Measurements from ENCODE around the gene FLNA.
"Not testable (repeated sequence)": the region's sequence is repeated elsewhere in the genome, so short reads cannot be mapped to it uniquely, and the experiment has no call there.

The FLNA gene, protein sequence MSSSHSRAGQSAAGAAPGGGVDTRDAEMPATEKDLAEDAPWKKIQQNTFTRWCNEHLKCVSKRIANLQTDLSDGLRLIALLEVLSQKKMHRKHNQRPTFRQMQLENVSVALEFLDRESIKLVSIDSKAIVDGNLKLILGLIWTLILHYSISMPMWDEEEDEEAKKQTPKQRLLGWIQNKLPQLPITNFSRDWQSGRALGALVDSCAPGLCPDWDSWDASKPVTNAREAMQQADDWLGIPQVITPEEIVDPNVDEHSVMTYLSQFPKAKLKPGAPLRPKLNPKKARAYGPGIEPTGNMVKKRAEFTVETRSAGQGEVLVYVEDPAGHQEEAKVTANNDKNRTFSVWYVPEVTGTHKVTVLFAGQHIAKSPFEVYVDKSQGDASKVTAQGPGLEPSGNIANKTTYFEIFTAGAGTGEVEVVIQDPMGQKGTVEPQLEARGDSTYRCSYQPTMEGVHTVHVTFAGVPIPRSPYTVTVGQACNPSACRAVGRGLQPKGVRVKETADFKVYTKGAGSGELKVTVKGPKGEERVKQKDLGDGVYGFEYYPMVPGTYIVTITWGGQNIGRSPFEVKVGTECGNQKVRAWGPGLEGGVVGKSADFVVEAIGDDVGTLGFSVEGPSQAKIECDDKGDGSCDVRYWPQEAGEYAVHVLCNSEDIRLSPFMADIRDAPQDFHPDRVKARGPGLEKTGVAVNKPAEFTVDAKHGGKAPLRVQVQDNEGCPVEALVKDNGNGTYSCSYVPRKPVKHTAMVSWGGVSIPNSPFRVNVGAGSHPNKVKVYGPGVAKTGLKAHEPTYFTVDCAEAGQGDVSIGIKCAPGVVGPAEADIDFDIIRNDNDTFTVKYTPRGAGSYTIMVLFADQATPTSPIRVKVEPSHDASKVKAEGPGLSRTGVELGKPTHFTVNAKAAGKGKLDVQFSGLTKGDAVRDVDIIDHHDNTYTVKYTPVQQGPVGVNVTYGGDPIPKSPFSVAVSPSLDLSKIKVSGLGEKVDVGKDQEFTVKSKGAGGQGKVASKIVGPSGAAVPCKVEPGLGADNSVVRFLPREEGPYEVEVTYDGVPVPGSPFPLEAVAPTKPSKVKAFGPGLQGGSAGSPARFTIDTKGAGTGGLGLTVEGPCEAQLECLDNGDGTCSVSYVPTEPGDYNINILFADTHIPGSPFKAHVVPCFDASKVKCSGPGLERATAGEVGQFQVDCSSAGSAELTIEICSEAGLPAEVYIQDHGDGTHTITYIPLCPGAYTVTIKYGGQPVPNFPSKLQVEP (N-terminal part only)

DNA sequence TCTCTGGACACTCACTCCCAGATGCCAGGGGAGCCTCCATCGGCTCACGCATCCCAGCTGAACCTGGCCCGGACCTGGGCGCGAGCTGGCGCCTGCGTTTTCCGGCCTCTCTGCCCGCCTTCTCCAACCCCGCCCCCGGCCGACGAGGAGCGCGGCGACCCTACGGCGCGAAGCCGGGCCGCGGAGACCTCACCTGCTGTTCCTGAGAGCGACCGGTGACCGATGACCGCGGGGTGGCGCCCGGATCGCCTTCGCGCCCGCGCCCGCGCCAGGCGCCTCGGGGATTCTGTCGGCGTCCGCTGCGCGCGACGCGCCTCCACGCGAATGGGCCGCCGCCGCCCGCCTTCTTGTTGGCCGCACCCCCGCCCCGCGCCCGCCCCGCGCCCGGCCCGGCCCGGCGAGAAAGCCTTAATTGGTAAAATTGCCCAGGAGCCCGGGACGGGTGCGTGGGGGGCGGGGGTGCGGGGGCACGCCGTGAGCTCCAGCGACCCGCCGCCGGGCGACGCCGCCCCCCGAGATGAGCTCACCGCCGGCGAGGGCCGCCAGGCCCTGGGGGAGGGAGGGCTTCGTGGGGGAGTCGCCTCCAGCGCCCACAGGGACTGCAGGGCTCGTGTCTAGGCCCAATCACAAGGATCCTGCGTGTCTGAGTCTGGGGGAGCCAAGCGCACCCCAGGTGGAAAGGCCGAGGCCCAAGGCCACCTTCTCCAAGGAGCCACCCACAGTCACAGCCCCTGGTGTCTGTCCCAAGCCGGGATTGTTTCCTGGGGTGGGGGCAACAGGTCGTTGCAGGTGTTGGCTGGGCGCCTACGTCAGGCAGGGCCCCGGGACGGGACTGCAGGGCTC, at the start of gene FLNA:
Gene FLNA, minus strand, starts transcription at position 322 of the 843 bp plus-strand sequence. CDS start 3,389 bp downstream, outside the sequence.
- peak; percentile 31 for DNase-seq (ENCODE audit: low spot score)

DNA sequence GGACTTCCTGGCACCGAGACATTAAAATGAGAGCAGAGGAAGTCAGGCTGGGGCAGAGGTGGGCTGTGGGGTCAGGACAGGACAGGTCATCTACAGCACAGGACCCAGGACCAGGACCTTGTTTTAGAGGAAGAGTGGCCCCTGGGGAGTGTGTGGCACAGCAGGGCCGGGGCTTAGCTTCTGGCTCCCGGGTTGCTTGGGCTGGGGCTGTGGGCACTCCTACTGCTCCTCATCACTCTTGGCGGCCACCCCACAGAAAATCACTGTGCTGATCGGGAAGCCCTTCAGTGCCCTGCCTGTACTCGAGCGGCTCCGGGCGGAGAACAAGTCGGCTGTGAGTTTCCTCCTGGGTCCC, 45.9 kb upstream of the FLNA start:
- no peak for DNase-seq (ENCODE audit: low spot score)

DNA sequence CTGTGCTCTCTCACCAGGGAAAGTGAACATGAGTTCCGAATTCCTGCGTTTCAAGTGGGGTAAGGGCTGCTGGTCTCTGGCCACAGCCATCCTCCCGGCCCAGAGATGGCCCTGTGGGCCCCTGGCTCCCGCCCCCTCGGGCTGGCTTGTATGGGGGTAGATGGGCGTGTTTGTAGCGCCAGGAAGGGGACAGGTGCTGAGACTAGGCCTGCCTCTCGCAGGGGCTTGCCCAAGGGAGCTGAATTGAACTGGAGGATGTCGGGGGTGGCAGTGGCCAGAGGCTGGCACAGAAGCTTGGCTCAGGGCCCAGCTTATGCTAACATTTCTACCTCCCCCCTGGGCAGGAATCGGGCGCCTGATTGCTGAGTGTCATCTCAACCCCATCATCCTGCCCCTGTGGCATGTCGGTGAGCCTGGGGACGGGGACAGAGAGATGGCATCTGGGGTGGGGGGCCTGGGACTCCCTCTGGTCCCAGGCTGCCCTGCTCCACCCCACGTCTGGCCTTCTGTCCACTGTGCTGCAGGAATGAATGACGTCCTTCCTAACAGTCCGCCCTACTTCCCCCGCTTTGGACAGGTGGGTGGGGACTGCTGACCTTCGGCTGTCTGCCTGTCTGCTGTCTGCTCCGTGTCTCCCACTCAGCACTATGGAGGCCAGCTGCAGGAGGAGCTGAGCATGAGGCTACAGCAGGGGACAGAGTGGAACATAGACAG, 45.4 kb upstream of the FLNA start:
- no peak for DNase-seq (ENCODE audit: low spot score)

DNA sequence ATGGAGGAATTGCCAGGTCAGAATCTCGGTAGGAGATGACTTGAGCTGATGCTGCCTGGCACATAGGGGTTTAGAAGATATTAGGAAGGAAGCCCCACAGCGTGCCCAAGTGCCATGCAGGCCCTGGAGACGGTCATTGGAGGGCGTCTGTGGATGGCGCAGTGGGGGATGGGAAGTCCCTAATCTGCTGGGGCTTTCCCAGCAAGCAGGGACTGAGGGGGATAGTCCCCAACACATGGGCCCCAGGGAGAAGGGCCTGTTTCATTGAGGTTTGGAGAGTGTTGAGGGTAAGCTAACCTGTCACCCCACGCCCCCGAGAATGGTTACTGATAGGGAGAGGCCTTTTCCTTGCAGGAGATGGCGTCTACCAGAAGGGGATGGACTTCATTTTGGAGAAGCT, 44.8 kb upstream of the FLNA start:
- no peak for DNase-seq (ENCODE audit: low spot score)

DNA sequence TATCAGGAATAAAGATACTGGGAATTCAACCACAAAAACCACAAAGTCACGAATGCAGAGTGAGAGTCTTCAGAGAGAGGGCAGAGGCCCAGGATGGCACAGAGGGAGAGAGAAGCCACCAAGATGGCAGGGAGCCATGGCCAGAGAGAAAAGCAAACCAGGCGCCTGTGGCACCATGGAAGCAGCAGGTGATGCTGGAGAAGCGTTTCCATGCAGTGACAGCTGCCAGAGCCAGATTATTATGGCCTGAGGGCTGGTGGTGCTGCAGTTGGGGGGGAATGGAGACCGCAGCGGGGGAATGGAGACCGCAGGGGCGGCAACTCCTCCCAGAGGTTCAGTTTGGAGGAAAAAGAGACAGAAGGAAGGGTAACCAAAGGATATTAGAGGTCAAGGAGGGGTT, 42.7 kb upstream of the FLNA start:
- no peak for DNase-seq (ENCODE audit: low spot score)

DNA sequence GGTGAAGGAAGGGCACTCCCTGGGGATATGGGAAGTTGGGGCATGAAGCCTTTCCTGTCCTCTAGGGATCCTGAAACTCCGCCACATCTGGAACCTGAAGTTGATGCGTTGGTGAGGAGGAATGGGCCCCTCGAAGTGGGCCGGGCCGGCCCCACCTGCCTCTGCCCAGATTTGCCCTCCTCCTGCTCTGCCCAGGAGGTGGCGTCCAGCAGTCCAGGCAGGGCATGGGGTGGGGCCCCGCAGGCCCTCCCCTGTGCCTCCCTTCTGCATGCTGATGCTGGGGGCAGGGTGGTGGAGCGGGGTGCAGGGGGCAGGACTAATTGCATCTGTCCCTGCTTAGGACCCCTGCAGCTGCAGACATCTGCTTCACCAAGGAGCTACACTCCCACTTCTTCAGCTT, 38.7 kb upstream of the FLNA start:
- DNase-seq (ENCODE audit: low spot score), result no peak

DNA sequence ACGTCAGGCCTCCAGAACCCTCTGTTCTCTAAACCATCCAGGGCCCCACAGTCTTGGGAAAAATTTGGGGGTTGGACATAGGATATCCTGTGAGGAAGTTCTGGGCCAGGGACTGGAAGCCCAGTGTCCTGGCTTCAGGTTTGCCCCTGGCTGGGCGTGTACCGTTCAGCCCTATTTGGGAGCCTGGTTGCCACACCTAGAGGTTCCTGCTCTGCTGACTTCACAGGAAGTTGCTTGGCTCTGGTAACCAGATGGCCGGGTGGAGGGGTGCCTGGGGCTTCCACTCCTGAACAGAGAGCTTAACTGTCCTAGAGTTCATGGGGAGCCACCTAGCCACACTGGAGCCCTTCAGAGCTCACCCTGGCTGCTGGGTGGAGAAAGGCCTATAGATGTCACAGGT, 38.0 kb upstream of the FLNA start:
- DNase-seq (ENCODE audit: low spot score), result peak; percentile 43

DNA sequence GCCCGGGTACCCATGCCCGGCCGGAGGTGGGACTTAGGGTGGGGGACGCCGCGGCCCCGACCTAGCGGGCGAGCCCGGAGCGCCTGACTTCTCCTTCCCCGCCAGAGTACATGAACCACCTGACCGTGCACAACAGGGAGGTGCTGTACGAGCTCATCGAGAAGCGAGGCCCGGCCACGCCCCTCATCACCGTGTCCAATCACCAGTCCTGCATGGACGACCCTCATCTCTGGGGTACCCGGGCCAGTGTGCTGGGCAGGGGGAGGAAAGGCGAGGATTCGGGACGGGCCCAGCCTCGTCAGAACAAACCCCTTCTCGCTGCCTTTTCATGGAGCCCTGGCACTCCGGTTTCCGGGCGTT, 37.5 kb upstream of the FLNA start:
- DNase-seq (ENCODE audit: low spot score), result peak; percentile 61

DNA sequence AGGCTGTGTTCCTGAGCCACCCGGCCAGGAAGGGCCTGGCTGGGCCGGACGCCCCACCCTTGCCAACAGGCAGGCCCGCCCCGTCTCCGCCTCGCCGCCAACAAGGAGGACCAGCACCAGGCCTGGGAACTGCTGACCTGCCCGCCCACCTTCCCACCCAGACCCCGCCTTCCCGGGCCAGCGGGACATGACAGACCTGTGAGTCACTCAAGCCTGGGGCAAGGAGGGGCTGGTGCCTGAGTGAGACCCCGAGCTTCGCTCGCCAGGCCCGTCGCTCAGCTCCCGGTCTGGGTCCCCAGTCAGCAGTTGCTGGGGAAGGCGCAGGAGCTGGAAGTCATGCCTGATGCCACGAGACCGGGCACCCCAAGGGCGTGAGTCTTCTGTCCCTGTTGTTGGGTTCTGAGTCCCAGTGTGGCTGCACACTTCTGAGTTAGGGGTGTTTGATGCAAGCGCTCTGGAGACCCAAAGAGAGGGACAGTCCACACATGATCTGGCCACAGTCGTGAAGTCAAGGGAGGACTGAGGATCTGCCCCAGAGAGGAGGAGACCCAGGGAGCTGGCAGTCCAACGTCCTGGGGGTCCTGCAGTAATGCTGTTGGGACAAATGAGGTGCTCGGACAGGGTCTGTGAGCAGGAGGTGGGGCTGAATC, 34.9 kb upstream of the FLNA start, which contains the start of gene DNASE1L1:
Gene DNASE1L1, minus strand, starts transcription at position 33 of the 650 bp plus-strand sequence. CDS start 3,686 bp downstream, outside the sequence.
- DNase-seq (ENCODE audit: low spot score), result no peak

DNA sequence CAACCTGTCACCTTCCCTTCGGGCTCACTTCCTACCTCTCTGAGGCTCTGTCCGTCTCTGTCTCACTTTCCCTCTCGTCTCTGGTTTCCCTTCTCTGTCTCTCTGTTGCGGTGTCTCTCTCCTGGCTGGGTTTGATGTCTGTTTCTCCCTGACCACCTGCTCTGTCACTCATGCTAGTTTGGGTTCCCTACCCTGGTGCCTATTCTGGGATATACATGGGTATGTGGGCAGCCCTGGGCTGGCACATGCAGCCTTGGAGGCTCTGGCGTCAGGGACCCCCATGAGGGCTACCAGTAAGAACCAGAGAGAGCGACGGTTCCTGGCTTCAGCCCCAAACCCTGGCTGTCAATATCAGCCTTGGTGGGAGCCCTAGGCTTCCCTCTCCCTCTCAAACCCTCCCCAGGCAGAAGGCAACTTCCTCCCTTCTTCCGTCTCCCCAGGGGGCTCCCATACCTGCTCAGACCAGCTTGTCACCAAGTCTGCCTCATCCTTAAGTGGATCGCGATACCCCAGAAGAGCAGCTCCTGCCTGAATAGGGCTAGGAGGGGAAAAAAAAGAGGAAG, 34.3 kb upstream of the FLNA start:
- no peak for DNase-seq (ENCODE audit: low spot score)

DNA sequence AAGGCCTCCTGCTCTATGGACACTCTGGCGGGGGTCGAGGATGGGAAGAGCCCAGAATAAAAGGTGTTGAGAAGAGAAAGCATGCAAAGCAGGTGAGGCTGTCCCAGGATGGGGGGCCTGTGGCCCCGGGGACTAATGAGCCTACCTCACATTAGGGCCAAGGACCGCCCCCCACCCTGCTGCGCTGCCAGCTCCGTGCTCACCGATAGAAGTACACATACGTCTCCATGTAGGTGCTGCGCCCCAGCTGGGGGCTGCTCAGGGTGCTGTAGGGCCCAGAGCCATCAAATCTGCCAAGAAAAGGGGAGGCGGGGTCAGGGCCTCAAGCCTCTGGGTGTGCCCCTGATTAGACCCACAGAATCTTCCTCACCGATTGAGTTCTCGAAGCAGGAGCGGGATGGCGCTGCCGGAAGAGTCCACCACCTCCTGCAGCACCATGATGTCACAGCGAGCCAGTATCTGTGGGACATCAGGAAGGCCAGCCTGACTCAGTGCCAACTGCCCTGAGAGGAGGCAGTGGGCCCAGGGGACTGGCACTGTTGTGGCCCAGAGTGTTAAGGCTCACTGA, 30.3 kb upstream of the FLNA start:
- no peak for DNase-seq (ENCODE audit: low spot score)

DNA sequence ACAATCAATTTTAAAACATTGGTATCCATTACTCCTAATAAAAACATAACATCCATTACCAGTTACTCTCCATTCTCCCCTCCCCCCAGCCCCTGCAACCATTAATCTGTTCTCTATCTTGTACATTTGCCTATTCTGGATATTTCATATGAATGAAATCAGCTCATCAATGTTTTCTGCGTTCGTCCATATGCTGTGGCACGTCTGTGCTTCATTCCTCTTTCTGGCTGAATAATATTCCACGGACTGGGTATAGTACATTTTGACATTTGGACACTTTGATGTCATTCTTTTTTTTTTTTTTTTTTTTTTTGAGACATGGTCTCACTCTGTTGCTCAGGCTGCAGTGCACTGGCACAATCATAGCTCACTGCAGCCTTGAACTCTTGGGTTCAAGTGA, 29.4 kb upstream of the FLNA start:
- no peak for DNase-seq (ENCODE audit: low spot score)

DNA sequence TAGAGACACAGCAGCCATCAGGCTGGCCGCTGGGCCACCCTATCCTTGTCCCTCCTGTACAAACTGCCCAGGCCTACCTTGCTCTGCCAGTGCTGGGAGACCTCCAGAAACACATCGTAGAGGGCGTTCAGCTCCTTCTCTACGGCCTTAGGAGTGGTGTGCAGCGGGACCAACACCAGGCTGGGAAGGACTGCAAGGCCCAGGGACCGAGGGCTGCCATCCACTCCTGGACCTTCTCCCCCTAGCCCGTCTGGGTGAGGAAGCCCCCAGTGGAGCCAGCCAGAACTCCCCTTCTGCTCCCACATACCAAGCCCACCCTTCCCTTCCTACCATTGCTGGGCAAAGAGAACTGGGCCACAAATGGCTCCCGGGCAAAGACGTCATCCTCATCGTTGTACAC, 28.8 kb upstream of the FLNA start:
- no peak for DNase-seq (ENCODE audit: low spot score)

DNA sequence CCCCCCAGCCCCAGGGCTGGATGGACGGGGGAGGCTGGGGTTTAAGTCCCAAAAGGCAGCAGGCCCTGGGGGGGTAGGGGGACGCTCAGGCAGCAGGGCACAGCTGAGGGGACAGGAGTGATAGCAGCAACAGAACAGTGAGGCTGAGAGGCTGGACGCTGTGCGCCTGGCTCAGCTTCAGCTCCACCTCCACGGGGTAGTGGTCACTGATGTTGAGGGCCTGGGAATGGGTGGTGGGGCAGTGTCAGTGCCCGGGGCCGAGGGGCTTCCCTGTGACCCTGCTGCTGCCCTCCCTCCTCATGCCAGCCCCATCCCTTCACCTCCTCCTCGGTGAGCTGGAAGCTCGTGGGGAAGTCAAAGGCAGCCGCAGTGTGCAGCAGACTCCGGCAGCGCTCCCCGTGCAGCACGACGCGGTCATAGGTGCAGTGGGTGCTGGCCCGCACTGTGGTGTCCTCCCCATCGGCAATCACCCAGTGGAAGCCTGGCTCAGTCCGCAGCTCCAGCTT, 28.2 kb upstream of the FLNA start:
- DNase-seq (ENCODE audit: low spot score), result no peak

DNA sequence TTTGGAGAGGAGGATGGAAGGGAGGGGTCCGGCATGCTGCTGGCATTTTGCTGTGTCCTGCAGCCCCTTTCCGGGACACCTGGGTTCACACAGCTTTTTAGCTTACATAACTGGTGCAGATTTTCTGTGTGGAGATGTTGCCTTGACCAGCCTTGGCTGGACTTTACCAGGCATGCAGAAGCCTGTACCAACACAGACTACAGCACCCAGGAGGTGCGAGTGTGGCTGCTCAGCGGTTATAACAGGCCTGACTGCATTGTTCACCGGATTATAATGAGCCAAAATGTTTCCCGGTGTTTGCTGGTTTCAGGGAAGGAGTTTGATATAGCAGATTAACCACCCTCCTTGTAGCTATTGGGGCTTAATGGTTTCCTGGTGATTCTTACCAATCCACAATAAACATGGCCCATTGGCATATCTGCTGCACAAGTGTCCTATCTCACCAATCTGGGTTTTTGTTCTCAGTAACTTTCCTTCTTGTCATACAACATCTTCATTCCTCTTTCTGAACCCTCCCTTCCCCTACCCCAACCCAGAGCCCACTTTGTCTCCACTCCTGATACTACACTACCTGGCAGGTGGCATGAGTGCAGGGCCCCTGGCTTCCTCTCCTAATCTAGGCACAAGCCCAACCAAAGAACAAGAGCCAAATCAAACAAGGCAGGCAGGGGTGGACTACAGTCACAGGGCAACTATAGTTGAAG, 27.6 kb upstream of the FLNA start:
- no peak for DNase-seq (ENCODE audit: low spot score)

DNA sequence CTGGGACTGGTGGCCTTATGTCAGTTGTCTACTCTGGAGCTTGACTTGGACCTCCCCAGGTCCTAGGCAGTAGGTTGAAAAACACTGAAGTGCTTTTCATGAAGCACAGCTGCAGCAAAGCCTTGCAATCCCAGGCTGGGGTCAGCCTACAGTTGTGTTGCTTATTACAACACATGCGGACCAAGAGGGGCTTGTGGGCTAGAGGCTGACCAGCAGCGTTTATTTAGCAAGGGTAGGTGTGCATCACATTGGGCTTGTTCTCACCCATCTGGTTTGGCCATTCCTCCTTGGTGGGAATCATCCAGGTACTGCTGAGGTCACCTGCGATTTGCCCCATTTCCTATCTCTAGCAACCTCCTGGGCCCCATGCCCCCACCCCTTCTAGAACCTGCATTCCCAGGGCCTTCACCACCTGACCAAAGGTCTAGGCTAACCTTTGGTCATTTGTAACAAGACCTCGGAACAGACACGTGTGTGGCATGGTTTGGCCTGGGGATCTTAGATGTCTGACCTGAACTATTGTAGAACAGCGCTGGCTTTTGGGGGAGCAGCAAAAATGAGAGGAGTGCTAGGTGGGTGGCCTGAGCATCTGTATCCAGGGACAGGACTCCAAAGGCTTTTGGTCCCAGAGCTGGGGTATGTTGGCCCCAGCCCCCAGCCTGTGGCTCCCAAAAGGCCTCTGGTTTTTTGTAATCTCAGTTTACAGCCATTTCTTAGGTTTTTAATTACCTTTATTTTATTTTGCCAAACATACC, 26.8 kb upstream of the FLNA start:
- no peak for DNase-seq (ENCODE audit: low spot score)

DNA sequence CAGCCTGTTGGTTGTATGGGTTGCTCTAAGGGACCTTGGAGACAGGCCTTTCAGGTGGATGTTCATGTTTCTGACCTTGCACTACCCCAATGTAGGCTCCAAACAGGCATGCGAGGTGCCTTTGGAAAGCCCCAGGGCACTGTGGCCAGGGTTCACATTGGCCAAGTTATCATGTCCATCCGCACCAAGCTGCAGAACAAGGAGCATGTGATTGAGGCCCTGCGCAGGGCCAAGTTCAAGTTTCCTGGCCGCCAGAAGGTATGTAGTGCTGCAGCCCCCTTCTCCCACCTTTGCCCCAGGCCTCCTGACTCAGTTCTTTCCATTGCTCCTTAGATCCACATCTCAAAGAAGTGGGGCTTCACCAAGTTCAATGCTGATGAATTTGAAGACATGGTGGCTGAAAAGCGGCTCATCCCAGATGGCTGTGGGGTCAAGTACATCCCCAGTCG, 26.0 kb upstream of the FLNA start:
- DNase-seq (ENCODE audit: low spot score), result not testable (repeated sequence)
